Measurements from ENCODE around the gene TESMIN. TPM values are rescaled to one million over a fixed set of nuclear protein-coding genes. Genes with fewer than 3 reads are reported as not detected.

The TESMIN gene
- total RNA-seq, 1 donor from 2014 or later = 1.1 TPM

DNA sequence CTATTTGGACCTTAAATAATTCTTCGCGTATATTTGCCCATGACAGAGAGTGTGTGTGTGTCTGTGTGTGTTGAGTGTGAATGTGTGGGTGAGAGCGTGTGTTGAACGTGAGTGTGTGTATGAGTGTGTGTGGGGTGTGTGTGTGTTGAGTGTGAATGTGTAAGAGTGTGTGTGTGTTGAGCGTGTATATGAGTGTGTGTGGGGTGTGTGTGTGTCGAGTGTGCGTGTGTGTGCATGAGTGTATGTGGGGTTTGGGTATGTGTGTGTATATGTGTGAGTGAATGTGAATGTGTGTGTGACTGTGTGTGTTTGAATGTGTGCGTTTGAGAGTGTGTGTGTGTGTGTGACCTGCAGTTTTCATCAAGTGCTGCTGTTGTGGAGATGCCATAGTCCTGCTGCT is 40.2 kb downstream of the TESMIN start:
- no peaks in the 10 kb centered on the region for H4K20me1 ChIP-seq (ENCODE audit: insufficient read depth, low read length)
- no peak overlapping the region for H2AFZ ChIP-seq (ENCODE audit: low read depth, low read length)
- peaks cover under 1% of the 10 kb centered on the region for H3K36me3 Mint-ChIP-seq (ENCODE audit: low read depth, unreplicated experiment)
- no peak overlapping the region for H3K27ac Mint-ChIP-seq (ENCODE audit: unreplicated experiment)
- H3K4me1 ChIP-seq (ENCODE audit: insufficient read depth, low read length) = no peaks in the 10 kb centered on the region
- H3K4me3 ChIP-seq (ENCODE audit: insufficient read depth, low read depth, low read length) = no peak overlapping the region
- peaks cover 41% of the 10 kb centered on the region for H3K27me3 ChIP-seq (ENCODE audit: insufficient read depth, low read length)
- no peak overlapping the region for H3K9ac ChIP-seq (ENCODE audit: low read length)
- peaks cover 2% of the 10 kb centered on the region for H3K4me1 Mint-ChIP-seq (ENCODE audit: low read depth, unreplicated experiment)
- H3K9me3 Mint-ChIP-seq (ENCODE audit: unreplicated experiment) = peaks cover 2% of the 10 kb centered on the region
- peaks cover 37% of the 10 kb centered on the region for H3K27me3 Mint-ChIP-seq (ENCODE audit: low read depth, unreplicated experiment)
- DNase-seq (ENCODE audit: low read depth) (no peak), FAIRE-seq (no peak)
- no peak for TF ChIP-seq EZH2 (IDR thresholded peaks at IDR 0.05; ENCODE audit: insufficient read depth, low read length)
- TF ChIP-seq CTCF (IDR thresholded peaks at IDR 0.05; ENCODE audit: insufficient read depth, low read depth, low read length) = no peak
- H3K27ac ChIP-seq (ENCODE audit: low read depth, low read length) = no peak overlapping the region
- no peak overlapping the region for H3K4me2 ChIP-seq (ENCODE audit: low read length)
- no peaks in the 10 kb centered on the region for H3K79me2 ChIP-seq (ENCODE audit: insufficient read depth, low read length)
- H3K36me3 ChIP-seq (ENCODE audit: insufficient read depth, low read length) = no peaks in the 10 kb centered on the region
- H3K4me3 Mint-ChIP-seq (ENCODE audit: unreplicated experiment) = no peak overlapping the region
- no peaks in the 10 kb centered on the region for H3K9me3 ChIP-seq (ENCODE audit: insufficient read depth, low read depth, low read length)

GRCh38 chr11:68710409-68710808 is 40.9 kb downstream of the TESMIN start:
- Mint-ChIP-seq H3K27me3 (ENCODE audit: low read depth, unreplicated experiment) (peaks cover 34% of the 10 kb centered on the region), H3K9me3 (ENCODE audit: unreplicated experiment) (no peaks in the 10 kb centered on the region), H3K36me3 (ENCODE audit: low read depth, unreplicated experiment) (no peaks in the 10 kb centered on the region), H3K4me3 (ENCODE audit: unreplicated experiment) (no peak overlapping the region), H3K27ac (ENCODE audit: unreplicated experiment) (no peak overlapping the region), H3K4me1 (ENCODE audit: low read depth, unreplicated experiment) (peaks cover 2% of the 10 kb centered on the region)
- no peaks in the 10 kb centered on the region for H3K9me3 ChIP-seq (ENCODE audit: insufficient read depth, low read depth, low read length)
- H4K20me1 ChIP-seq (ENCODE audit: insufficient read depth, low read length) = no peaks in the 10 kb centered on the region
- no peaks in the 10 kb centered on the region for H3K4me1 ChIP-seq (ENCODE audit: insufficient read depth, low read length)
- no peak overlapping the region for H3K27ac ChIP-seq (ENCODE audit: low read depth, low read length)
- H3K36me3 ChIP-seq (ENCODE audit: insufficient read depth, low read length) = no peaks in the 10 kb centered on the region
- no peak overlapping the region for H3K4me3 ChIP-seq (ENCODE audit: insufficient read depth, low read depth, low read length)
- H3K9ac ChIP-seq (ENCODE audit: low read length) = no peak overlapping the region
- no peak overlapping the region for H2AFZ ChIP-seq (ENCODE audit: low read depth, low read length)
- TF ChIP-seq CTCF (IDR thresholded peaks at IDR 0.05; ENCODE audit: insufficient read depth, low read depth, low read length) = no peak
- no peak for TF ChIP-seq EZH2 (IDR thresholded peaks at IDR 0.05; ENCODE audit: insufficient read depth, low read length)
- FAIRE-seq (no peak), DNase-seq (ENCODE audit: low read depth) (no peak)
- no peak overlapping the region for H3K4me2 ChIP-seq (ENCODE audit: low read length)
- H3K79me2 ChIP-seq (ENCODE audit: insufficient read depth, low read length) = no peaks in the 10 kb centered on the region
- peaks cover 41% of the 10 kb centered on the region for H3K27me3 ChIP-seq (ENCODE audit: insufficient read depth, low read length)

- TF ChIP-seq EZH2 (IDR thresholded peaks at IDR 0.05; ENCODE audit: insufficient read depth, low read length) = no peak
- no peak for TF ChIP-seq CTCF (IDR thresholded peaks at IDR 0.05; ENCODE audit: insufficient read depth, low read depth, low read length)
- Histone ChIP-seq H4K20me1 (ENCODE audit: insufficient read depth, low read length) (no peaks in the 10 kb centered on the region), H3K36me3 (ENCODE audit: insufficient read depth, low read length) (no peaks in the 10 kb centered on the region), H3K79me2 (ENCODE audit: insufficient read depth, low read length) (no peaks in the 10 kb centered on the region), H3K4me1 (ENCODE audit: insufficient read depth, low read length) (no peaks in the 10 kb centered on the region), H2AFZ (ENCODE audit: low read depth, low read length) (no peak overlapping the region), H3K4me3 (ENCODE audit: insufficient read depth, low read depth, low read length) (no peak overlapping the region), H3K4me2 (ENCODE audit: low read length) (no peak overlapping the region), H3K9ac (ENCODE audit: low read length) (no peak overlapping the region), H3K27ac (ENCODE audit: low read depth, low read length) (no peak overlapping the region), H3K27me3 (ENCODE audit: insufficient read depth, low read length) (peaks cover 43% of the 10 kb centered on the region), H3K9me3 (ENCODE audit: insufficient read depth, low read depth, low read length) (no peaks in the 10 kb centered on the region)
- no peak for FAIRE-seq
- Mint-ChIP-seq H3K27me3 (ENCODE audit: low read depth, unreplicated experiment) (peaks cover 36% of the 10 kb centered on the region), H3K9me3 (ENCODE audit: unreplicated experiment) (no peaks in the 10 kb centered on the region), H3K4me3 (ENCODE audit: unreplicated experiment) (no peak overlapping the region), H3K4me1 (ENCODE audit: low read depth, unreplicated experiment) (peaks cover 2% of the 10 kb centered on the region), H3K27ac (ENCODE audit: unreplicated experiment) (no peak overlapping the region), H3K36me3 (ENCODE audit: low read depth, unreplicated experiment) (no peaks in the 10 kb centered on the region)
- DNase-seq (ENCODE audit: low read depth) = no peak
Observed at GRCh38 chr11:68709062-68709461, 42.3 kb downstream of the TESMIN start.
